Tibial artery (tissue), 4 donors: ENCODE results near the gene C22orf31.
A peak's percentile ranks its signal among the peaks of the same experiment; 100 is the strongest.

Source experiments
- DNase-seq, 2 donors: peaks; one replicate each; pipeline ENCODE4 v3.0.0-alpha.2; 2019
- H3K27ac ChIP-seq, 2 donors: fragments of 200-600 bp; sonication (generic) in 1 of 2; 1 replicate in 1 of 2; 2 replicates in 1 of 2; pipeline ENCODE4 v1.5.1; 2018 to 2019; ENCODE audit warnings: mild to moderate bottlenecking in 1 of 2
- H3K27me3 ChIP-seq, 2 donors: fragments of 200-600 bp; sonication (generic) in 1 of 2; one replicate each; pipeline versions ENCODE4 v1.5.1 to v1.6.0; 2016 to 2019
- H3K36me3 ChIP-seq, 3 donors: fragments of 200-600 bp; sonication (generic) in 2 of 3; one replicate each; pipeline ENCODE4 v1.5.1; 2016 to 2019; ENCODE audit warnings: mild to moderate bottlenecking in 2 of 3
- H3K4me1 ChIP-seq, 4 donors: fragments of 200-600 bp; sonication (generic) in 2 of 4; 1 replicate in 3 of 4; 2 replicates in 1 of 4; pipeline ENCODE4 v1.5.1; 2016 to 2019
- H3K4me3 ChIP-seq, 2 donors: fragments of 200-600 bp; sonication (generic) in 1 of 2; 1 replicate in 1 of 2; 2 replicates in 1 of 2; pipeline ENCODE4 v1.5.1; 2018 to 2019; ENCODE audit warnings: mild to moderate bottlenecking in 2 of 2
- H3K9me3 ChIP-seq, 3 donors: fragments of 200-600 bp; sonication (generic) in 1 of 3; one replicate each; pipeline ENCODE4 v1.5.1; 2016 to 2019
- intact Hi-C: fragments of 100-400 bp; cut with DNase I; formaldehyde crosslinking; loops from one replicate; pipeline ENCODE4 v1.15.0; 2023; ENCODE audit warnings: low total_unique reads
- TF ChIP-seq, protein P1 (sequence below), 2 experiments: fragments of 200-600 bp in 1 of 2; fragments of 450-650 bp in 1 of 2; IDR thresholded peaks; one replicate each; pipeline ENCODE4 v1.5.1; 2017 to 2019; ENCODE audit warnings: antibody characterized with exemption in 2 of 2, mild to moderate bottlenecking in 1 of 2, moderate library complexity in 1 of 2

C22orf31 gene

DNA sequence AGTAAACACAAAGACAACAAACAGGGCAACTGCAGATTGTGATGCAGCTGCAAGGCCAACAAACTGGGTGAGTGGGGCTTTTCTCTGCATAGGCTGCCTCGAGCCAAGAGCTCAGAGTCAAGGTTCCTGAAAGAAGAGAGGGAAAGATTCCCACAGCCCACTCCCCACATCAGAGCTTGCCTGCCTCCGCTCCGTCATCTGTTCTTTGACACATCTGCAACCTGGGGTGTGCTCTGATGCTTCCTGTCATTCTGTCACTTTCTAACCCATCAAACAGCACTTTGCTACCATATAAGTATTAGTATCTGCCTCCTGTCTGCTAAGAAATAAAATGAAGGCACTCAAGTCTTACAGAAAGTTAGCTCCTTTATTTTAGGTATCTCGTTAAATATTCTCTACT, 46.9 kb downstream of the C22orf31 start:
- DNase-seq, result no peak
- no peaks in the 10 kb centered on the region for H3K36me3 ChIP-seq
- intact Hi-C loops, result loop anchor here (10.0 kb wide), 1 partner anchor 50 kb away; no protein-coding TSS in a partner anchor
- H3K4me3 ChIP-seq, result no peak overlapping the region
- H3K9me3 ChIP-seq, result no peaks in the 10 kb centered on the region
- no peaks in the 10 kb centered on the region for H3K27me3 ChIP-seq
- no peak overlapping the region for H3K27ac ChIP-seq
- TF ChIP-seq, protein P1, sequence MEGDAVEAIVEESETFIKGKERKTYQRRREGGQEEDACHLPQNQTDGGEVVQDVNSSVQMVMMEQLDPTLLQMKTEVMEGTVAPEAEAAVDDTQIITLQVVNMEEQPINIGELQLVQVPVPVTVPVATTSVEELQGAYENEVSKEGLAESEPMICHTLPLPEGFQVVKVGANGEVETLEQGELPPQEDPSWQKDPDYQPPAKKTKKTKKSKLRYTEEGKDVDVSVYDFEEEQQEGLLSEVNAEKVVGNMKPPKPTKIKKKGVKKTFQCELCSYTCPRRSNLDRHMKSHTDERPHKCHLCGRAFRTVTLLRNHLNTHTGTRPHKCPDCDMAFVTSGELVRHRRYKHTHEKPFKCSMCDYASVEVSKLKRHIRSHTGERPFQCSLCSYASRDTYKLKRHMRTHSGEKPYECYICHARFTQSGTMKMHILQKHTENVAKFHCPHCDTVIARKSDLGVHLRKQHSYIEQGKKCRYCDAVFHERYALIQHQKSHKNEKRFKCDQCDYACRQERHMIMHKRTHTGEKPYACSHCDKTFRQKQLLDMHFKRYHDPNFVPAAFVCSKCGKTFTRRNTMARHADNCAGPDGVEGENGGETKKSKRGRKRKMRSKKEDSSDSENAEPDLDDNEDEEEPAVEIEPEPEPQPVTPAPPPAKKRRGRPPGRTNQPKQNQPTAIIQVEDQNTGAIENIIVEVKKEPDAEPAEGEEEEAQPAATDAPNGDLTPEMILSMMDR (IDR thresholded peaks at IDR 0.05), result no peak
- H3K4me1 ChIP-seq, result peaks cover 0 to 26% (median 12%) of the 10 kb centered on the region in 4 donors

DNA sequence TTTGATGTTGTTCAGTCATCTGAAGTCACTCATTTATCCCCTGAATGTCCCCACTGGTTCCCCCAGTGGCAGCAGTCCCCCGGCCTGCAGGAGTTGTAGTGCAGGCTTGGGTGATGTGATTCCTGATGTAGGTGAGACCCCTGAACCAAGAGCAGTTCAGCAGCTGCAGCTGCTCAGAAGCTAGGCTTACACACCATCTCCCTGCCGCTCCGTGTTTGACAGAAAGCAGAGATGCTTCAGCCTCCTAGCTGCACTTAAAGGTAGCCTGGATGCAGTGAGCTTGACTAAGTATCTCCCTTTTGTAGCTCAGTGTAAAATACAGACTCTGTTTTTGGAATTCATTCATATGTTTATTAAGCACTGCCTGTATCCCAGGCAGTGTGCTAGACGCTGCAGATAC, 47.3 kb downstream of the C22orf31 start:
- DNase-seq, result no peak
- no peaks in the 10 kb centered on the region for H3K9me3 ChIP-seq
- no peak overlapping the region for H3K27ac ChIP-seq
- TF ChIP-seq, protein P1 (IDR thresholded peaks at IDR 0.05), result no peak
- H3K36me3 ChIP-seq, result no peaks in the 10 kb centered on the region
- no peaks in the 10 kb centered on the region for H3K27me3 ChIP-seq
- H3K4me3 ChIP-seq, result no peak overlapping the region
- intact Hi-C loops, result loop anchor here (10.0 kb wide), 1 partner anchor 49 kb away; no protein-coding TSS in a partner anchor
- H3K4me1 ChIP-seq, result peaks cover 0 to 30% (median 14%) of the 10 kb centered on the region in 4 donors

DNA sequence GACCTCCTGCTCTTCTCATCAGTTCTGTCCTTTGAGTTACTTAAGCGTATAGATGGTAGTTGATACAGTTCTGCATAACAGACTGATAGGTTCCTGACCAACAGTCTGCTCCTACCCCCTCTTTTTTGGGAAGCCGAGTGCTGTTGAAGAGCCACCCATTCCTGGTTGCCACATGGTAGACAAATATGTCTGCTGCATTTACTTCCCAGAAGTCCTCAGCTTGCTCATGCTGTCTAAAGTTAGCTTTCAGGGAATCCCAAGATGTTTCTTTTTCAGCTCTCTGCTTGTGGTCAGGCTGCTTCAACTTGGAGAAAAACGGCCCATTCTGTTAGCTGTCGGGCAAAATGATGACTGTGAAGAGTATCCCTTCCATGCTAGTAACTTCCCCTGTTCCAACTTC, 48.7 kb downstream of the C22orf31 start:
- Histone ChIP-seq H3K4me1 (peaks cover 0 to 43% (median 21%) of the 10 kb centered on the region in 4 donors), H3K27ac (no peak overlapping the region), H3K27me3 (no peaks in the 10 kb centered on the region), H3K9me3 (no peaks in the 10 kb centered on the region), H3K4me3 (no peak overlapping the region), H3K36me3 (no peaks in the 10 kb centered on the region)
- TF ChIP-seq, protein P1 (IDR thresholded peaks at IDR 0.05), result no peak
- DNase-seq, result no peak
- intact Hi-C loops, result loop anchor here (10.0 kb wide), 1 partner anchor 48 kb away; no protein-coding TSS in a partner anchor

DNA sequence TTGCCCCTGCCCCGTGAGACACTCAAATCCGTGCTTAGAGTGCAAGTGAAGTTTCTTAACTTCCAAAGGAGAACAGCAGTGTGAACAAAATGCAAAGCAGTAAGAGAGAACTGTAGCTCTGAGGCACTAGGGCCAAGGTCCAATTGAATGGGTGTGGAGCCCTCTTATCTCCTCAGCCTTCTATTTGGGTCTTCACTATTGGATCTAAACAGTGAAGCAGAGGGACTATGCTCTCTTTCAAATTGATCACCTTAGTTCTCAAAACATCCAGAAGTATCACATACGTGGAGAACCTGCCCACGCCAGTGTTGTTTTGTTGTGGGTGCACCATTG, 49.6 kb downstream of the C22orf31 start:
- H3K36me3 ChIP-seq, result no peaks in the 10 kb centered on the region
- peaks cover 0 to 43% (median 21%) of the 10 kb centered on the region in 4 donors for H3K4me1 ChIP-seq
- no peaks in the 10 kb centered on the region for H3K9me3 ChIP-seq
- H3K27ac ChIP-seq, result peak overlapping the region; percentile 35 to 63
- DNase-seq, result no peak
- H3K27me3 ChIP-seq, result no peaks in the 10 kb centered on the region
- TF ChIP-seq, protein P1 (IDR thresholded peaks at IDR 0.05), result no peak
- H3K4me3 ChIP-seq, result no peak overlapping the region
- intact Hi-C loops, result loop anchor here (10.0 kb wide), 1 partner anchor 47 kb away; no protein-coding TSS in a partner anchor

DNA sequence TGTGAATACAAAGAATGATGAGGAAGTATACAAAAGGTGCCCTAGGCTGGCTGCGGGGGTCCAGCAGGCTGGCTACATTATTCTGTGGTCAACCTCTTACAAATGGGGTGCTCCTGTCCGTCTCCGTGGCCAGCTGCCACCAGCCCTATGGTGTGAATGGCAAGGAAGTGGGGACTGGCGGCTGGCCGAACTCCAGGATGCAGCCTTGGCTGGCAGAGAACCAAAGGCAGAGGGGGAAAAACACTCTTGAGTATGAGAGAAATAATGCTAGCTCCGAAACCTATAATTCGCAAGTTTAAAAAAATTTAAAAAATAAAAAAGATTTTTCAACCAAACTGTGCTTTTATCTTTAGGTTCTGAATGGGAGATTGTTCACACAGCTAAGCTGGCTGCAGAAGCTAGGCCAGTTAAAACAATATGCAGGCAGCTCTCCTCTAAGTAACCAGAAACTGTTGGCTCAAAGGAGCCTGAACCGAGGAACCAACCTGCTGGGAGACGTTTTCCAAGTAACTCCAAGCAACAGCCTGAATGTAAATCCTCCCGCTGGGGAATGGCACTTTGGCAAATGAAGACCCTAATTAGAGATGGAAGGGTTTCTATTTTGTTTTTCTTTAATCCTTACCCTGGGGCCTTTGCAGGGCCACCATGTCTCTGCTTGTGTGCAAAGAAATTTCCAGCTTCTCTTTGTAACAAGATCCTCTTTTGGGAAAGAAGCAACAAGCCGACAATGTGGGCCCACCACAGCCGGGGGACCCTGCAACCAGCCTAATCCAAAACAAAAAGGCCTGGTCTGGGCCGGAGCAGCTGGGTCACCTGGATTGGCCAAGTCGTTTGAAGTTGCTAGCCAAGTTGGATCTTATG, 50.2 kb downstream of the C22orf31 start:
- intact Hi-C loops, result loop anchor here (10.0 kb wide), 1 partner anchor 47 kb away; no protein-coding TSS in a partner anchor
- H3K27ac ChIP-seq, result peak overlapping the region; percentile 35 to 63
- no peak for DNase-seq

More for the DNA sequence above, 50.2 kb downstream of the C22orf31 start:
- TF ChIP-seq, protein P1 (IDR thresholded peaks at IDR 0.05), result no peak
- Histone ChIP-seq H3K4me3 (no peak overlapping the region), H3K36me3 (no peaks in the 10 kb centered on the region), H3K27me3 (no peaks in the 10 kb centered on the region), H3K4me1 (peaks cover 0 to 43% (median 21%) of the 10 kb centered on the region in 4 donors), H3K9me3 (no peaks in the 10 kb centered on the region)
